Uterus (tissue), 2 donors: ENCODE measurements around the gene GPSM1.

Experiments used
- CTCF ChIP-seq, 4 experiments: fragments of 200-600 bp in 2 of 4; fragments of 450-650 bp in 2 of 4; sonication (generic) in 2 of 4; IDR thresholded peaks; one replicate each; pipeline ENCODE4 v1.5.1; 2016 to 2019; ENCODE audit warnings: antibody characterized with exemption in 4 of 4, mild to moderate bottlenecking in 2 of 4, moderate library complexity in 1 of 4
- POLR2A ChIP-seq, 2 donors: fragments of 450-650 bp; IDR thresholded peaks; one replicate each; pipeline ENCODE4 v1.6.1; 2016; ENCODE audit warnings: antibody characterized with exemption in 2 of 2, mild to moderate bottlenecking in 1 of 2, moderate library complexity in 1 of 2

DNA sequence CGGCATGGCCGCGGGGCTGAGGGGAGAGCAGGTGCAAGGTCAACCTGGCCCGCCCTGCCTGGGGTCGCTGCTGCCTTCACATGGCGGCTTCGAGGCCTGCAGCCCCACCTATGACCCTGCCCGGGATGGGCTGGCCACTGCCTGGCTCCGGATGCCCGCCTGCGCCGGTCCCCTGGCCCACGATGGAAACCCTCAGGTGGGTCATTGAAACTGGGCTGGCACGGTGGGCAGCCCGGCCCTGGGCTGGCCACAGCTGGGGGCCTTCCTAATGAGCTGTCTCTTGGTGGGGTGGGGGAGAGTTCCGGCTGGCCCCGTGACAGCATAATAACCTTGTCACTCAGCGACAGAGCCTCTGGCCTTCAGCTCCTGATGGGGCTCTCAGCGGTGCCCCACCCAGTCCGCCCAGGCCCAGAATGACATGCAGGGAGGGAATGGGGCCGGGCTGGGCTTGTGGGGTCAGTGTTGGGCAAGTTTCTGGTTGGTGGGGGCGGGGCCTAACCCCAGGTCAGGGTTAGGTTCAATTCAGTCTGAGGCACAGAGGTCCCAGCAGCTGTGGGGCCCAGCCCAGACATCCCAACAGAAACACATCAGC, 23.4 kb upstream of the GPSM1 start, which contains the start of gene CCDC187:
- no peak for TF ChIP-seq CTCF (IDR thresholded peaks at IDR 0.05)
- TF ChIP-seq POLR2A (IDR thresholded peaks at IDR 0.05): no peak
